Measurements from ENCODE around the gene CD163.

CD163 gene

DNA sequence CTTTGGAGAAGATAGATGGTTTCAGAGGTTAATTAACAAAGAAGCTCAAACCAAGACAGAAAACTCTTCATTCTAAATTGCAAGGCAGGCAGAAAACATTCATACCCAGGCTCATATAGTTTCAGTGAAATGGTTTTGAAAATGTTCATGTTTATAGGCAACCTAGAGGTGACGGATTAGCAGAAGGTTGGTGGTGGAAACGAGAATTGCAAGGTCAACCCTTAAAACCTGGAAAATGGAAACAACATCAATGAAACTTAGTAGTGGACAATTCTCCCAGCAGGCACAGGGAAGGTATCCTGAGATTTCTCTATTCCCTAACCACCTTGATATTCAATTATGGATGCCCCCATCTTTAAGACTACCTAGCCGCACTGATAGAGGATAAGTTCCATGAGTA is 965 bp downstream of the CD163 start:
- H3K4me3 ChIP-seq (replicated peaks; ENCODE audit: low read depth, low read length): no peak overlapping the region
- no peaks in the 10 kb centered on the region; the same call in 1 of the 2 replicates for H3K27me3 ChIP-seq (replicated peaks; ENCODE audit: control insufficient read depth, insufficient read depth, low read length)
- DNase-seq (ENCODE audit: extremely low read depth, insufficient read length): no peak
- TF ChIP-seq, protein P1, sequence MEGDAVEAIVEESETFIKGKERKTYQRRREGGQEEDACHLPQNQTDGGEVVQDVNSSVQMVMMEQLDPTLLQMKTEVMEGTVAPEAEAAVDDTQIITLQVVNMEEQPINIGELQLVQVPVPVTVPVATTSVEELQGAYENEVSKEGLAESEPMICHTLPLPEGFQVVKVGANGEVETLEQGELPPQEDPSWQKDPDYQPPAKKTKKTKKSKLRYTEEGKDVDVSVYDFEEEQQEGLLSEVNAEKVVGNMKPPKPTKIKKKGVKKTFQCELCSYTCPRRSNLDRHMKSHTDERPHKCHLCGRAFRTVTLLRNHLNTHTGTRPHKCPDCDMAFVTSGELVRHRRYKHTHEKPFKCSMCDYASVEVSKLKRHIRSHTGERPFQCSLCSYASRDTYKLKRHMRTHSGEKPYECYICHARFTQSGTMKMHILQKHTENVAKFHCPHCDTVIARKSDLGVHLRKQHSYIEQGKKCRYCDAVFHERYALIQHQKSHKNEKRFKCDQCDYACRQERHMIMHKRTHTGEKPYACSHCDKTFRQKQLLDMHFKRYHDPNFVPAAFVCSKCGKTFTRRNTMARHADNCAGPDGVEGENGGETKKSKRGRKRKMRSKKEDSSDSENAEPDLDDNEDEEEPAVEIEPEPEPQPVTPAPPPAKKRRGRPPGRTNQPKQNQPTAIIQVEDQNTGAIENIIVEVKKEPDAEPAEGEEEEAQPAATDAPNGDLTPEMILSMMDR (IDR thresholded peaks at IDR 0.05; ENCODE audit: insufficient read depth, low read length, poor library complexity, severe bottlenecking): no peak
- no peaks in the 10 kb centered on the region for H3K36me3 ChIP-seq (ENCODE audit: control insufficient read depth, insufficient read depth, low read length)

DNA sequence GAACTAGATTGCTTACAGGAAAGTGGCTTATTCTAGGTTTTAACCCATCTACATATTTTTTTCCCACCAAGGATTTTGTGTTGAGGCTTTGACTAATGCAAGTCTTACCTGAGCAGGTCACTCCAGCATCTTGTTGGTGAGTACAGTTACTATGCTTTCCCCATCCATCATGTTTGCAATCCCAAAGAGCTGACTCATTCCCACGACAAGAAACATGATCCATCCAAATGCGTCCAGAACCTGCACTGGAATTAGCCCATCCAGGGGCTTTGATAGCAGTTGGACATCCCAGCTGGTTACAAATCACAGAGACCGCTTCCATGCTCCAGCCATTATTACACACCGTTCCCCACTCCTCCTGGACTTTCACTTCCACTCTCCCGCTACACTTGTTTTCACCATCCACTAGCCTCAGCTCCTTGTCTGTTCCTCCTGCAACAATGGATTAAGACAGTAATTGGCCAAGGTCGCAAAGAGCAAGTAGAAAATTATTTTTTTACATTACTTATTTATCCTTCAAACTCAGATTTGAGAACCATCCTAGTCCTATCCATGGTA is 2.5 kb downstream of the CD163 start:
- Histone ChIP-seq H3K4me3 (replicated peaks; ENCODE audit: low read depth, low read length) (no peak overlapping the region), H3K36me3 (ENCODE audit: control insufficient read depth, insufficient read depth, low read length) (no peaks in the 10 kb centered on the region), H3K27me3 (replicated peaks; ENCODE audit: control insufficient read depth, insufficient read depth, low read length) (no peaks in the 10 kb centered on the region; the same call in 1 of the 2 replicates)
- TF ChIP-seq, protein P1 (IDR thresholded peaks at IDR 0.05; ENCODE audit: insufficient read depth, low read length, poor library complexity, severe bottlenecking): no peak
- no peak for DNase-seq (ENCODE audit: extremely low read depth, insufficient read length)

DNA sequence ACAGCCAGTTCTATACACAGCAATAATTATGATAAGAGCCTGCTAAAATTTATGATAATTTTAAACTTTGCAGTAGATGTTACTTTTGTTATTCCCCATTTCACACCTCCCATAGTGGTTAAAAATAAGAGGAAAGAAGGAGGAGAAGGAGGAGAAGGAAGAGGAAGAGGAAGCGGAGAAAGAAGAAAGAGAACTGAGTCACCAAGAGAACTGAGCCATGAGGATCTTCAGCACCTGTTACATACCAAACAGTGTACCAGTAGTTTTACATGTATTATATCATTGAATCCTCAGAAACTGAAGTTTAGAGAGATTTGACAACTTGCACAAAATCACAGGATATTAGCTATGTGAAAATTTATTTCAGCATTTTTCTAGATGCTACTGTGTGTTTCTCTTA is 3.9 kb downstream of the CD163 start:
- TF ChIP-seq, protein P1 (IDR thresholded peaks at IDR 0.05; ENCODE audit: insufficient read depth, low read length, poor library complexity, severe bottlenecking): no peak
- no peak for DNase-seq (ENCODE audit: extremely low read depth, insufficient read length)
- no peak overlapping the region for H3K4me3 ChIP-seq (replicated peaks; ENCODE audit: low read depth, low read length)
- no peaks in the 10 kb centered on the region for H3K36me3 ChIP-seq (ENCODE audit: control insufficient read depth, insufficient read depth, low read length)
- H3K27me3 ChIP-seq (replicated peaks; ENCODE audit: control insufficient read depth, insufficient read depth, low read length): no peaks in the 10 kb centered on the region; the same call in 1 of the 2 replicates

DNA sequence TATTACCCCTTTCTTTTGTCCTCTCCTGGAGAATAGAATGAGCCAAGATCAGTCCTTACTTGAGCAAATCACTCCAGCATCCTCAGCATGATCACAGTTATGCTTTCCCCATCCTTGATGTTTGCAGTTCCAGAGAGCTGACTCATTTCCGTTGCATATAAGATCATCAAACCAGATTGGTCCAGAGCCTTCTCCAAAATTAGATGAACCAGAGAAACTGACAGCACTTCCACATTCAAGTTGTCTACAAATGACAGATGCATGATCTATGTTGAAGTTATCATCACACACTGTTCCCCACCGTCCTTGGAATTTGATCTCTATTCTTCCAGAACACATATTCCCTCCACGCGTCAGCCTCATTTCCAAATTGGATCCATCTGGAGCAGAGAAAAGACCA is 4.8 kb downstream of the CD163 start:
- Histone ChIP-seq H3K27me3 (replicated peaks; ENCODE audit: control insufficient read depth, insufficient read depth, low read length) (no peaks in the 10 kb centered on the region; the same call in 1 of the 2 replicates), H3K4me3 (replicated peaks; ENCODE audit: low read depth, low read length) (no peak overlapping the region), H3K36me3 (ENCODE audit: control insufficient read depth, insufficient read depth, low read length) (no peaks in the 10 kb centered on the region)
- TF ChIP-seq, protein P1 (IDR thresholded peaks at IDR 0.05; ENCODE audit: insufficient read depth, low read length, poor library complexity, severe bottlenecking): no peak
- no peak for DNase-seq (ENCODE audit: extremely low read depth, insufficient read length)

DNA sequence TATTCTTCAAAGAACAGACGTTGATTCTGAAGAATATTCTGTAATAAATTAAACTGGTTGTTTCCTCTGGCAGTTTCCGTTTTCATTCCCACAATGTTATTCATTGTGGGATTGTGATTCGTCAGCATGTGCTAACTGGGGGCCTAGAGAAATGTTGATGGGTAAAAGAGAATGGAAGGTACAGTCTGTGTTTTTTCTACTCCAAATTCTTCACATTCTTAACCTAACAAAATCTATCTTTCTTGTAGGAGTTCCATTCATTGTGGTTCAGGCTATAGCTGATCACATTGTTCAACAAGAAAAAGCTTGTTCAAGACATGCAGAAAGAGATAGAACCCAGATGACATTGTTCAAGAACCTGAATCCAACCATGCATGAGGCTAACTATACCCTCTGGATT is 5.9 kb downstream of the CD163 start:
- no peak for DNase-seq (ENCODE audit: extremely low read depth, insufficient read length)
- H3K4me3 ChIP-seq (replicated peaks; ENCODE audit: low read depth, low read length): no peak overlapping the region
- TF ChIP-seq, protein P1 (IDR thresholded peaks at IDR 0.05; ENCODE audit: insufficient read depth, low read length, poor library complexity, severe bottlenecking): no peak
- H3K36me3 ChIP-seq (ENCODE audit: control insufficient read depth, insufficient read depth, low read length): no peaks in the 10 kb centered on the region
- no peaks in the 10 kb centered on the region; the same call in 1 of the 2 replicates for H3K27me3 ChIP-seq (replicated peaks; ENCODE audit: control insufficient read depth, insufficient read depth, low read length)

DNA sequence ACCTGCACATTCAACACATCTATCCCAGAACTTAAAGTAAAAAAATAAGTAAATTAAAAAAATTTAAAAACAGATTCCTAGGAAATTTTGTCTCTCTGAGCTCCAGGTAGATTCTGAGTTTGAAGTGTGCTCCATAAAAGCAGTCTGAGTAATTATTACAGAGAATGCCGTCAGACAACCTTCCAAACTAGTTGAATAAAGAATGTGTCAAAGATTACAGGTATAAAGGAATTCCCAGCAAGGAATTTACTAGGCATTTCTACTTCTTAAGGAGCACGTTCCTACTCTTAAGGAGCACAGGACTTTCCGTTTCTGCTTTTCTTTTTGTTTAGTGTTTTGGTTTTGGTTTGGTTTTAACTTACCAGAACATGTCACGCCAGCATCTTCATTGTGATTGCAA is 7.1 kb downstream of the CD163 start:
- Histone ChIP-seq H3K27me3 (replicated peaks; ENCODE audit: control insufficient read depth, insufficient read depth, low read length) (no peaks in the 10 kb centered on the region; the same call in 1 of the 2 replicates), H3K4me3 (replicated peaks; ENCODE audit: low read depth, low read length) (no peak overlapping the region), H3K36me3 (ENCODE audit: control insufficient read depth, insufficient read depth, low read length) (no peaks in the 10 kb centered on the region)
- DNase-seq (ENCODE audit: extremely low read depth, insufficient read length): no peak
- TF ChIP-seq, protein P1 (IDR thresholded peaks at IDR 0.05; ENCODE audit: insufficient read depth, low read length, poor library complexity, severe bottlenecking): no peak

Measured in GM06990 (cell line).